Stimulated activated naive CD8-positive, alpha-beta T cell treated with anti-CD3 and anti-CD28 coated beads, Interleukin-15, Interleukin-2, amounts not matched to agents 100 ng/mL and 50 ng/mL, for 24 hours (primary cell): ENCODE measurements around the gene PVR.
"Not testable (repeated sequence)": the region's sequence is repeated elsewhere in the genome, so short reads cannot be mapped to it uniquely, and the experiment has no call there.

ENCODE experiments used
- H3K27ac Mint-ChIP-seq: one replicate; pipeline ENCODE4 v1.8.0; 2021; ENCODE audit warnings: mild to moderate bottlenecking, mixed read lengths
- H3K27me3 Mint-ChIP-seq: one replicate; pipeline ENCODE4 v1.8.0; 2021; ENCODE audit warnings: mixed read lengths
- H3K36me3 Mint-ChIP-seq: one replicate; pipeline ENCODE4 v1.8.0; 2021; ENCODE audit warnings: low read depth, mixed read lengths
- H3K4me1 Mint-ChIP-seq: one replicate; pipeline ENCODE4 v1.8.0; 2021; ENCODE audit warnings: low read depth, mixed read lengths
- H3K4me3 Mint-ChIP-seq: one replicate; pipeline ENCODE4 v1.8.0; 2021; ENCODE audit warnings: mild to moderate bottlenecking, mixed read lengths
- H3K9me3 Mint-ChIP-seq: one replicate; pipeline ENCODE4 v1.8.0; 2021; ENCODE audit warnings: mixed read lengths

The PVR gene

GRCh38 chr19:44628793-44629192 is 14.9 kb upstream of the PVR start:
- H3K27ac Mint-ChIP-seq: no peak overlapping the region
- H3K4me3 Mint-ChIP-seq: no peak overlapping the region
- no peaks in the 10 kb centered on the region for H3K36me3 Mint-ChIP-seq
- H3K9me3 Mint-ChIP-seq: no peaks in the 10 kb centered on the region
- H3K27me3 Mint-ChIP-seq: peaks cover 20% of the 10 kb centered on the region
- peaks cover 5% of the 10 kb centered on the region for H3K4me1 Mint-ChIP-seq

GRCh38 chr19:44631611-44632010 is 12.1 kb upstream of the PVR start:
- peaks cover 39% of the 10 kb centered on the region for H3K27me3 Mint-ChIP-seq
- not testable (repeated sequence) for H3K9me3 Mint-ChIP-seq, H3K4me3 Mint-ChIP-seq, H3K36me3 Mint-ChIP-seq, H3K27ac Mint-ChIP-seq, H3K4me1 Mint-ChIP-seq

DNA sequence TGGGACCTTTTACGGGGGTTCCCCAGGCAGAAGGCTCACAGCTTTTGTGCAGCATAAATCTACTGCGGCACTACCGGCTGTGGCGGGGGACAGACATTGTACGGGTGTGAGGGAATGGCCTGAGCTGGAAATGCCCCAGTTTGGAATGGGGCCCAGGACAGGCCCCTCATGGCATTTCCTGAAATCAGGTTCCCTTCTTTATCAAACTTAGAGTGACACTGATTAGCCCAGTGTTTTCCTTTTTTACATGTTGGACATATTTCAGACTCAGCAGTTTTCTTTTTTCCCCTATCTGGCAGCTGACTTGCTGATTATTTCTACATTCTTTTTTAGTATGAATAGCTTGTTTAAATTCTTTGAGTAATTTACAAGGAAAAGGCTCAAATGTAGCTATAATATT is 9.7 kb upstream of the PVR start:
- H3K4me1 Mint-ChIP-seq, H3K4me3 Mint-ChIP-seq, H3K36me3 Mint-ChIP-seq, H3K27ac Mint-ChIP-seq, H3K9me3 Mint-ChIP-seq: not testable (repeated sequence)
- H3K27me3 Mint-ChIP-seq: peaks cover 31% of the 10 kb centered on the region

DNA sequence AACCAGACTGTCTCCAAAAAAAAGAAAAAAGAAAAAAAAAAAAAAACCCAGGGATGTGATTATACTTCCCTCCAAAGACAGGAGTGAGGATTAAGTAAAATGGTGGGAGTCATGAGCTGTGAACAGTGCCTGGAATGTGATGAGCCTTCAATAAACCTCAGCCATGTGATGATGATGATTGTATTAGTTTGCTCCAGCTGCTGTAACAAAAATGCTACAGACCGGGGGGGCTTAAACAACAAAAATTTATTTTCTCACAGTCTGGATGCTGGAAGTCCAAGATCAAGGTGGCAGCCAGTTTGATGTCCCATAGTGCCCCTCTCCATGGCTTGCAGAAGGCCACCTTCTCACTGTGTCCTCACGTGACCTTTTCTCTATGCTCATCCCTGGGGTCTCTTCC is 8.9 kb upstream of the PVR start:
- Mint-ChIP-seq H3K36me3 (no peaks in the 10 kb centered on the region), H3K9me3 (no peaks in the 10 kb centered on the region), H3K27ac (no peak overlapping the region), H3K27me3 (peaks cover 31% of the 10 kb centered on the region), H3K4me1 (peaks cover 5% of the 10 kb centered on the region), H3K4me3 (no peak overlapping the region)

DNA sequence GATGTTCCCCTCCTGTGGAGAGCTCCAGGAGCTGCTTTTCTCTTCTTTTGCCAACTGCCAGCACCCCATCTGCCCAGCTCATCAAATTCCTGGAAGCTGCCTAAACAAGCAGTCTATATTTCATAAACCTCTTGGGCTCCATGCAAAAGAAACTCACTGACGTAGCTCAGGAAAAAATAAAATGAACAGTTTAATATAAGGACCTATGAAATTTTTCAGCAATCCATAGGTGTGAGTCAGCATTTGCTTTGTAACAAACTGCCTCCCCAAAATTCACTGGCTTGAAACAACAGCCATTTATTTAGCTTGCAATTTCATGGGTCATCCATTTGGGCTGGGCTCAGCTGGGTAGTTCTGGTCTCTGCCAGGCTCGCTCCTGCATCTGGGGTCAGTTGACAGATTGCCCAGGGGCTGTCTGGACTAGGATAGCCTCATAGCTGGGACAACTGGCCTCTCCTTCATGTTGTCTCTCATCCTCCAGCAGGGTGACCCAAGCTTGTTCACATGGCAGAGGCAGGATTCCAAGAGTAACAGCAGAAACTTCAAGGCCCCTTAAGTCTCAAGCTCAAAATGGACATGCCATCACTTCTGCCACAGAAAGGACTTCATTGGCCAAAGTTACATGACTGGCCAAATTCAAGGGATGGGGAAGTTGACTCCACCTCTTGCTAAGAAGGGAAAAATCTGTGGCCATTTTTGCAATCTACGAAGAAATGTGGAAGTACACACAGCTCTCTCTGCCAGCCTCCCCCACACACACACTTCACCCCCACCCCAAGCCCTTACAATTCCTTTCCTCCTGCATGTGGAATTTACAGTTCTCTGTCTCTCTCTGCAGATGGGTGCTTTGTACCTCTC is 7.9 kb upstream of the PVR start:
- H3K36me3 Mint-ChIP-seq: no peaks in the 10 kb centered on the region
- peaks cover 31% of the 10 kb centered on the region for H3K27me3 Mint-ChIP-seq
- no peak overlapping the region for H3K27ac Mint-ChIP-seq
- no peaks in the 10 kb centered on the region for H3K9me3 Mint-ChIP-seq
- no peak overlapping the region for H3K4me3 Mint-ChIP-seq
- peaks cover 5% of the 10 kb centered on the region for H3K4me1 Mint-ChIP-seq

DNA sequence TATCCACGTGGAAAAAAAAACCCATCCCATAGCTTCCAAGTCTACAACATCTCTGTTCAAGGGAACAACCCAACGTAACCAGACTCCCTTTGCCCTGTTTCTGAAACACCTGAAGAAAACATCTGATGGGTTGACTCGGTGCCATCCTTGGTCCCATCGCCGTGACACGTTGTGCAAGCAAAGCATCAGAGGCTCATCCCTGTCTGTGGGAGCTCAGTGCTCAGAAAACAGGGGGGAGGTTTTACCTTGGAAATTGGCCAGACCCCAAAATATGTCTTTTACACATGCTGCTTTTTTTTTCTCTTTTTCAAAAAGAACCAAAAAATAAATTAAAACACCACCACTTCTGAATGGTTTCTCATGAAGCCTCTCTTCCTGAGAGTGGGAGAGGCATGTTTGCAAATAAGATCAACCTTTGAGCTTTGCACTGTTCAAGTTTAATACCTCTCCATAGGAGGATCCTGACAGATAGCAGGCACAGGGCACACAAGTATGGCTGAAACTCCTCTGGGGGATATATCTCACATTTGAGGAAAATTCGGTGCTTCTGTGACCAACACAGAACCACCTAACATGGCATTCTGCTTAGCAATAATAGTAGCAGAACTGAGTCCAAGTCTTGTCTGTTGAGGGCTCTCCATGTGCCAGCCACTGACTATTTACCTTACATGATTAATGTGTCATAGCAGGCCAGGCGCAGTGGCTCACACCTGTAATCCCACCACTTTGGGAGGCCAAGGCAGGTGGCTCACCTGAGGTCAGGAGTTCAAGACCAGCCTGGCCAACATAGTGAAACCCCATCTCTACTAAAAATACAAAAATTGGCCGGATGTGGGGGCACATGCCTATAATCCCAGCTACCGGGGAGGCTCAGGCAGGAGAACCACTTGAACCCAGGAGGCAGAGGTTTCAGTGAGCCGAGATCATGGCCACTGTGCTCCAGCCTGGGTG is 7.0 kb upstream of the PVR start:
- H3K27ac Mint-ChIP-seq: no peak overlapping the region
- H3K9me3 Mint-ChIP-seq: no peaks in the 10 kb centered on the region
- peaks cover 4% of the 10 kb centered on the region for H3K4me1 Mint-ChIP-seq
- peaks cover 34% of the 10 kb centered on the region for H3K27me3 Mint-ChIP-seq
- H3K4me3 Mint-ChIP-seq: no peak overlapping the region
- H3K36me3 Mint-ChIP-seq: no peaks in the 10 kb centered on the region

- peaks cover 30% of the 10 kb centered on the region for H3K27me3 Mint-ChIP-seq
- no peak overlapping the region for H3K4me3 Mint-ChIP-seq
- no peaks in the 10 kb centered on the region for H3K4me1 Mint-ChIP-seq
- H3K9me3 Mint-ChIP-seq: no peaks in the 10 kb centered on the region
- H3K36me3 Mint-ChIP-seq: no peaks in the 10 kb centered on the region
- no peak overlapping the region for H3K27ac Mint-ChIP-seq
Observed at GRCh38 chr19:44637390-44637764, 6.3 kb upstream of the PVR start.

DNA sequence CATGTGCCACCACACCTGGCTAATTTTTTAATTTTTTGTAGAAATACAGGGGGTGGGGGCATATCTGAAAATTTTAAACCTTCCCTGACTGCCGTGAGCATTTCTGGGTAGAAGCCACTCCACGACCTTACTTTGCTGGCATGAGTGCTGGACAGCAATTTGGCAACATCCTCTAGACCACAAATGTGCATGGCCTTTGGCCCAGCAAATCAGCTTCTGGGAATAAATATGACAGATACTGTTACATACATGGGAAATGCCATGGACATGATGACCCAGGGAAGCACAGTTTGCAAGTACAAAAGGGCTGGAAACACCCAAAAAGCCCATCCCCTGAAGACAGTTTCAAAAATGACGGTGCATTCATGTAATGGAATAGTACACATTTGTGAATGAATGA is 3.2 kb upstream of the PVR start:
- H3K27ac Mint-ChIP-seq: no peak overlapping the region
- H3K4me1 Mint-ChIP-seq: peaks cover 3% of the 10 kb centered on the region
- H3K4me3 Mint-ChIP-seq: no peak overlapping the region
- H3K9me3 Mint-ChIP-seq: no peaks in the 10 kb centered on the region
- H3K27me3 Mint-ChIP-seq: peaks cover 8% of the 10 kb centered on the region
- H3K36me3 Mint-ChIP-seq: no peaks in the 10 kb centered on the region

- Mint-ChIP-seq H3K27me3 (peaks cover 9% of the 10 kb centered on the region), H3K27ac (no peak overlapping the region), H3K36me3 (peaks cover 2% of the 10 kb centered on the region), H3K4me3 (no peak overlapping the region), H3K9me3 (no peaks in the 10 kb centered on the region), H3K4me1 (peaks cover 3% of the 10 kb centered on the region)
Observed at GRCh38 chr19:44641501-44642265, 2.0 kb upstream of the PVR start.

DNA sequence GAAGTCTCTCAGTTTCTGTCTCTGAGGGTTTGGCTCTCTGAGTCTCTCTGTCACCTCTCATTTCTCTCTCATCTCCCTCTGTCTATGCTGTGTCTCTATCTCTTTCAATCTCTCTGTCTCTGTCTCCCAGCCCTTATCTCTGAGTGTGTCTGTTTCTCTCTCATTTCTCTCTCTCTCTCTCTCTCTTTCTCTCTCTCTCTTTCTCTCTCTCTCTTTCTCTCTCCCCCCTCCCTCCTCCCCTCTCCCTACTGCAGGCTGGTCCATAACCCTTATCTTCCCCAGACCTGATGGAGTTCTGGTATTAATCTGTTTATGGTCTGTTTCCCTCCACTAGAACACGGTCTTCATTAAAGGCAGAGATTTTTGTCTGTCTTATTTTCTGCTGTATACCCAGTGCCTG is 1.3 kb upstream of the PVR start:
- Mint-ChIP-seq H3K4me1 (peaks cover 3% of the 10 kb centered on the region), H3K36me3 (peaks cover 4% of the 10 kb centered on the region), H3K9me3 (no peaks in the 10 kb centered on the region), H3K27ac (no peak overlapping the region), H3K4me3 (no peak overlapping the region), H3K27me3 (peaks cover 9% of the 10 kb centered on the region)

- H3K9me3 Mint-ChIP-seq: no peaks in the 10 kb centered on the region
- H3K4me3 Mint-ChIP-seq: peak overlapping the region; percentile 82
- H3K27ac Mint-ChIP-seq: no peak overlapping the region
- H3K36me3 Mint-ChIP-seq: peaks cover 4% of the 10 kb centered on the region
- peaks cover 3% of the 10 kb centered on the region for H3K4me1 Mint-ChIP-seq
- H3K27me3 Mint-ChIP-seq: peaks cover 9% of the 10 kb centered on the region
Observed at GRCh38 chr19:44644402-44645016, 799 bp downstream of the PVR start.

DNA sequence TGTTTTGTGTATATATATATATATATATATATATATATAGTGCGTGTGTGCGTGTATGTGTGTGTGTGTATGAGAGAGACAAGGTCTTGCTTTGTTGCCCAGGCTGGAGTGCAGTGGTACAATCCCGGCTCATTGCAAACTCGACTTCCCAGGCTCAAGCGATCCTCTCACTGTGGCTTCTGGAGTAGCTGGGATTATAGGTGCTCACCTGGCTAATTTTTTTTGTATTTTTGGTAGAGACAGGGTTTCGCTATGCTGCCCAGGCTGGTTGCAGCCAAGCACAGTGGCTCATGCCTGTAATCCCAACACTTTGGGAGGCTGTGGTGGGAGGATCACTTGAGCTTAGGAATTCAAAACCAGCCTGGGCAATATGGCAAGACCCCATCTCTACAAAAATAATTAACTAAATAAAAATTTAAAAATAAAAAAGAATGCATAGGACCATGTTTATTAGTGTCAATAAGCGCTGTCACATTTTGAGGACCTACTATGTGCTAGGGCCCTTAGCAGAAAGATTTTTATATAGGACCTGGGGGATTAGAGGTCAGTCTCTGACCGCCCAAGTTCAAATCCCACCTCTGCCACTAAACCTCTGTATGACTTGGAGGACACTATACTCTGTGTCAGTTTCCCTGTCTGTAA is 1.8 kb downstream of the PVR start:
- Mint-ChIP-seq H3K27ac (no peak overlapping the region), H3K9me3 (no peaks in the 10 kb centered on the region), H3K27me3 (peaks cover 9% of the 10 kb centered on the region), H3K4me1 (peaks cover 3% of the 10 kb centered on the region), H3K4me3 (no peak overlapping the region), H3K36me3 (peaks cover 9% of the 10 kb centered on the region)

DNA sequence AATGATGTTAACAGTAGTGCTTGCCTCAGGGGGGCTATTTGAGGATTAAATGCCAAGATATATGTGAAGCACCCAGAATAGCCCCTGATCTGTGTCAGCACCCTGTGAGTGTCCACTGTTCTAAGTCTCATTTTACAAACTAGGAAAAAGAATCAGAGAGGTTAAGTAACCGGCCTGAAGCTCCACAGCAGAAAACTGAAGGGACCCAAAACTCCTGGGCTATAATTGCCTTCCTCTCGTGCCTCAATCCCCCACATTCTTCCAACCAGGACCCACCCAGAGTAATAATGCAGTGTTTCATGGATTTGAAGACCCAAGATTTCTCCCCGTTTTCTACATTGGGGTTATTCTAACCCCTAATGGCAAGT is 2.3 kb downstream of the PVR start:
- H3K27ac Mint-ChIP-seq: no peak overlapping the region
- H3K36me3 Mint-ChIP-seq: peaks cover 9% of the 10 kb centered on the region
- H3K27me3 Mint-ChIP-seq: peaks cover 9% of the 10 kb centered on the region
- no peak overlapping the region for H3K4me3 Mint-ChIP-seq
- H3K9me3 Mint-ChIP-seq: no peaks in the 10 kb centered on the region
- peaks cover 3% of the 10 kb centered on the region for H3K4me1 Mint-ChIP-seq

DNA sequence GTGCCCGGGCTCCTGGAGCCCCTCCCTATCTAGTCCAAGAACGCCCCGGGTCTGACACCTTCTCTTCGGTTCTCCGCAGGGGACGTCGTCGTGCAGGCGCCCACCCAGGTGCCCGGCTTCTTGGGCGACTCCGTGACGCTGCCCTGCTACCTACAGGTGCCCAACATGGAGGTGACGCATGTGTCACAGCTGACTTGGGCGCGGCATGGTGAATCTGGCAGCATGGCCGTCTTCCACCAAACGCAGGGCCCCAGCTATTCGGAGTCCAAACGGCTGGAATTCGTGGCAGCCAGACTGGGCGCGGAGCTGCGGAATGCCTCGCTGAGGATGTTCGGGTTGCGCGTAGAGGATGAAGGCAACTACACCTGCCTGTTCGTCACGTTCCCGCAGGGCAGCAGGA is 3.4 kb downstream of the PVR start:
- peaks cover 13% of the 10 kb centered on the region for H3K36me3 Mint-ChIP-seq
- H3K4me3 Mint-ChIP-seq: no peak overlapping the region
- H3K27me3 Mint-ChIP-seq: peaks cover 6% of the 10 kb centered on the region
- H3K27ac Mint-ChIP-seq: no peak overlapping the region
- H3K9me3 Mint-ChIP-seq: no peaks in the 10 kb centered on the region
- peaks cover 3% of the 10 kb centered on the region for H3K4me1 Mint-ChIP-seq
